ENCODE data around the gene SNX21.

Gene SNX21

DNA sequence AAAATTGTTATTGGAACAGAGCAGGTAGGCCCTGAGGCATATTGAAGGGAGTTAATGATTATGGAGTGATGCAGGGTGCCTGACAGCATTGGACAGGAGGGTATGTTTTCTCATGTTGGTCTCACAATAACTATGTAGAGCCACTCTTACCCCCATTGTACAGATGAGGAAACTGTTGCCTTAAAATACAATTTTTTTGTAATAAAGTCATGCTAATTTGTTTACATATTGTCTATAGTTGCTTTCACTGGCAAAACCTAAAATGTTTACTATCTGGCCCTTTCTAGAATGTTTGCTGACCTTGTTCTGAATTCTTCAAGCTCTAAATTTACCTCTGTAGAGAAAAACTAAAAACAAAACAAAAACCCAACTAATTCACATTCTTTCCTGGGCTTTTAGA lies 17.9 kb downstream of the SNX21 start:
- no peaks in the 10 kb centered on the region for H3K9me3 Mint-ChIP-seq
- no peaks in the 10 kb centered on the region for H3K27me3 Mint-ChIP-seq
- H3K27ac Mint-ChIP-seq, result no peak overlapping the region
- H3K4me3 Mint-ChIP-seq, result no peak overlapping the region
- DNase-seq (no peak), ATAC-seq (no peak)
- peaks cover 3% of the 10 kb centered on the region for H3K36me3 Mint-ChIP-seq (ENCODE audit: low read depth)
- peaks cover 20% of the 10 kb centered on the region for H3K4me1 Mint-ChIP-seq

DNA sequence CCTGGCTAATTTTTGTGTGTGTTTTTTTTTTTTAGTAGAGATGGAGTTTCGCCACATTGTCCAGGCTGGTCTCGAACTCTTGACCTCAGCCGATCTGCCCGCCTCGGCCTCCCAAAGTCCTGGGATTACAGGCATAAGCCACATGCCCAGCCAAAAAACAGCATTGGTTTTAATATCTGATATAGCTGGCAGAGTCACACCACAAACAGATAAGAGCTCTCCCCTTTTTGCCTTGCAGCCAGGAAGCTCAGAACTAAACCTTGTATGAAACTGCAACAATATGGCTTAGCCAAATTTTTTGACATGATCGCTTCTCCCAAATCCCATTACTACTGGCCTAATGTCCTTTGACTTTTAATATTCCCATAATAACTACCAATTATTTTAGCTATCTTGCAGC lies 18.7 kb downstream of the SNX21 start:
- no peaks in the 10 kb centered on the region for H3K27me3 Mint-ChIP-seq
- H3K27ac Mint-ChIP-seq, result no peak overlapping the region
- peaks cover 23% of the 10 kb centered on the region for H3K4me1 Mint-ChIP-seq
- DNase-seq (no peak), ATAC-seq (no peak)
- H3K4me3 Mint-ChIP-seq, result no peak overlapping the region
- peaks cover 3% of the 10 kb centered on the region for H3K36me3 Mint-ChIP-seq (ENCODE audit: low read depth)
- no peaks in the 10 kb centered on the region for H3K9me3 Mint-ChIP-seq

DNA sequence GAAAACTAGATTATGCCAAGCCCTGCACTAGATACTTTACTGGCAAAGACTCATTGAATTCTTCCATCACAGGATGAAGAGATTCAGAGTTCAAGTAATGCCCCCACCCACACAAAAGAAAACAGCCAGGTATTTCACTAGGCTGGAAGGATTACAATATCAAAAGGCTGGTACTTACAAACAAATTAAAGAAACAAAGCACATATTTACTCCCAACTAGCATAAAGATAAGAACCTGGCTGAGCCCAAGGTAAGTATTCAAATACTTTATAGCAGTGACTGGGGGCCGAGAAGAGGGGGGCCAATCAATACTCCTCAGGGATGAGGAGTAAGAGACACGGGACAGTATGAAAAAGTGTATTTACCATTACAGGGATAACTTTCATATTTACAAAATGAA lies 19.9 kb downstream of the SNX21 start:
- no peaks in the 10 kb centered on the region for H3K9me3 Mint-ChIP-seq
- no peaks in the 10 kb centered on the region for H3K27me3 Mint-ChIP-seq
- no peak for ATAC-seq
- DNase-seq, result no peak
- H3K4me3 Mint-ChIP-seq, result no peak overlapping the region
- H3K36me3 Mint-ChIP-seq (ENCODE audit: low read depth), result peaks cover 3% of the 10 kb centered on the region
- H3K27ac Mint-ChIP-seq, result no peak overlapping the region
- peaks cover 34% of the 10 kb centered on the region for H3K4me1 Mint-ChIP-seq

DNA sequence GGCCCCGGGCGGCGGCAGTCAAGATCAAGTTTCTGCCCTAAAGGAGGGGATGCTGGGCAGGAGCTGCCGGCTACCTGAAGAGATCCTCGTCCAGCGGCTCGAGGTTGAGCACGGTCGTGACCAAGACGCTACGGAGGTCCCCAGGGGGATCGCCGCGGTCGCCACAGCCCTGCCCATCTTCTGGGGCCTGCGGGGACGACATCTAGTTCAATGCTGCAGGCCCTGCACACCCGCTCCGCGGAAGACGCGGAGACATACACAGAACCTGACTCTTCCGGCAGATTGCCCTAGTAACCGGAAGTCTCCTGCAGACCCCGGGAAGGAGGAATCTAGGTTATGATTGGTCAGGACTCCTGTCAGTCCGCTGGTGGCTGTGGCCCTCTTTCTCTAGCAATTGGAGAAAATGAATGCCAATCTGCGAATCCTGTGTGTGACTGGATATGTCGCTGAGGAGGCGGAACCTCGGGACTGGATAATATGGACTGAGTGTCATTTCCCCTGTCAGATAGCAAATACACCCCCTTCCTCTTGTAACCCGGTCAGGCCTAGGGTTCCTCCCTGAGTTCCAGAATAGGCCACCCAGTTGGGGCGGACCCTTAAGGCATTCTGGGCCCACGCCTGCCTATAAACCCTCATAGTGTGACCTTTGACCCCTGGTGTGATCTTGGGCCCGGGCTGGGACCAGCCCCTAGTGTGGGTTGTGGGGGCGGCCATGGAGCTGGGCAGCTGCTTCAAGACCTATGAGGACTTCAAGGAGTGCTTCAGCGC lies 23.7 kb downstream of the SNX21 start, which contains the start of the genes ACOT8 and ZSWIM3:
Gene ACOT8 (minus strand): TSS at position 279 of the 768 bp plus-strand sequence. CDS start 77 bp downstream, at position 202.
Gene ZSWIM3 (plus strand): TSS at position 501 of the 768 bp plus-strand sequence. CDS start 212 bp downstream, at position 713.
- Mint-ChIP-seq H3K4me3 (peak within 1 kb of the TSS; percentile 95), H3K27ac (peak within 1 kb of the TSS; percentile 96), H3K4me1 (peaks cover 38% of the 10 kb centered on the region), H3K9me3 (no peaks in the 10 kb centered on the region), H3K36me3 (ENCODE audit: low read depth) (peaks cover 2% of the 10 kb centered on the region), H3K27me3 (no peaks in the 10 kb centered on the region)
- peak; percentile 99 for ATAC-seq
- DNase-seq, result peak; percentile 90

DNA sequence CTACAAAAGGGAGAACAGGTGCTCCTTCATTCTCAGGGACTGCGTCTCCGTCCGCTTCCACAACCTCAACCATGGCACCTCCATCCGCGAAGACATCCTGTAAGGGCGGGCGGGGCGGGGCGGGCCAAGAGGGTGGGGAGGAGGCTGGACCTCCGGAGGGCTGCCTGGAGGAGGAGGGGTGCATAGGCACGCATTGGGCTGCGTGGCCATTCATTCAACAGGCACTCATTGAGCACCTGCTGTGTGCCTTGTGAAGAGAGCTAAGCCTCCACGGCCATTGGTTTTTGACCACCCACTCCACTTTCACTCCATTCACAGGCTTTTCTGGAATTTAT lies 24.2 kb downstream of the SNX21 start:
- Mint-ChIP-seq H3K4me3 (peak overlapping the region; percentile 95), H3K4me1 (peaks cover 38% of the 10 kb centered on the region), H3K9me3 (no peaks in the 10 kb centered on the region), H3K36me3 (ENCODE audit: low read depth) (no peaks in the 10 kb centered on the region), H3K27ac (peak overlapping the region; percentile 96), H3K27me3 (no peaks in the 10 kb centered on the region)
- DNase-seq, result peak; percentile 51
- peak; percentile 59 for ATAC-seq

DNA sequence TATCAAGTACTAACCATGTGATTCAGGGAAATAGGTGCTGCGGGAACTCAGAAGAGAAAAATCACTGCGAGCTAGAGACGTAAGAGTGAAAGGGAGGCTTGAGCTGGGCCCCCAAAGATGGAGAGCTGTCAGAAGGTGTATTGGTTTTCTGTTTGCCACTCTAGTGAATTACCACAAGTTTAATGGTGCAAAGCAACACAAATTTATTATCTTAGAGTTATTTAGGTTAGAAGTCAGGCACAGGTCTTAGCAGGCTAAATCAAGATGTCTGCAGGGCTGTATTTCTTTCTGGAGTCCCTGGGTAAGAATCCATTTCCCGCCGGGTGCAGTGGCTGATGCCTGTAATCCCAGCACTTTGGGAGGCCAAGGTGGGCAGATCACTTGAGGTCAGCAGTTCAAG lies 26.3 kb downstream of the SNX21 start:
- Mint-ChIP-seq H3K4me3 (no peak overlapping the region), H3K4me1 (peaks cover 33% of the 10 kb centered on the region)

GRCh38 chr20:45860560-45861220 lies 27.1 kb downstream of the SNX21 start:
- DNase-seq, result no peak
- no peak overlapping the region for H3K4me3 Mint-ChIP-seq

More for the DNA sequence above, 26.3 kb downstream of the SNX21 start:
- ATAC-seq (no peak), DNase-seq (no peak)
- no peaks in the 10 kb centered on the region for H3K9me3 Mint-ChIP-seq
- no peaks in the 10 kb centered on the region for H3K36me3 Mint-ChIP-seq (ENCODE audit: low read depth)
- H3K27ac Mint-ChIP-seq, result no peak overlapping the region
- H3K27me3 Mint-ChIP-seq, result no peaks in the 10 kb centered on the region

DNA sequence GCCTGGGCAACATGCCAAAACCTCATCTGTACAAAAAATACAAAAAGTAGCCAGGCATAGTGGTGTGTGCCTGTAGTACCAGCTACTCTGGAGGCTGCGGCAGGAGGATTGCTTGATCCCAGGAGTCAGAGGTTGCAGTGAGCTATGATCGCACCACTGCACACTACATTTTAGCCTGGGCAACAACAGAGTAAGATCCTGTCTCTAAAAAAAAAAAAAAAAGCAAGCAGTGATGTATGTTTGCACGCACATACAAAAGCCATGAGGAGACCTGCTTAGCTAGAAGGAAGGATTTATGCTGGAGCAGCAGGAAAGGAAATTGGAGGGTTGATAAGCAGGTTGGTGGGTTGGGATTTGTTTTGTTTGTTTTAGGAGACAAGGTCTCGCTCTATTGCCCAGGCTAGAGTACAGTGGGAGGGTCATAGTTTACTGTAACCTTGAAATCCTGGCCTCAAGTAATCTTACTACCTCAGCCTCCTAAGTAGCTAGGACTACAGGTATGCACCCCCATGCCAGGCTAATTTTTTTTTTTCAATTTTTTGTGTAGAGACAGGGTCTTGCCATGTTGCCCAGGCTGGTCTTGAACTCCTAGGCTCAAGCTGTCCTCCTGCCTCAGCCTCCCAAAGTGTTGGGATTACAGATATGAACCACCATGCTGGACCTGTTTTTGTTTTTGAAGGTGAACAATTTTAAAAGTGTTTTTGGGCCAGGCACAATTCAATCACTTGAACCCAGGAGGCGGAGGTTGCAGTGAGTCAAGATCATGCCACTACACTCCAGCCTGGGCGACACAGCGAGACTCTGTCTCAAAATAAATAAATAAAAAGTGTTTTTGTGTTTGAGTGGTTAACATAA lies 27.8 kb downstream of the SNX21 start:
- ATAC-seq, result no peak
- Mint-ChIP-seq H3K27ac (no peak overlapping the region), H3K4me1 (peaks cover 18% of the 10 kb centered on the region), H3K4me3 (no peak overlapping the region), H3K27me3 (no peaks in the 10 kb centered on the region), H3K36me3 (ENCODE audit: low read depth) (no peaks in the 10 kb centered on the region), H3K9me3 (no peaks in the 10 kb centered on the region)
- no peak for DNase-seq

More at GRCh38 chr20:45860560-45861220, 27.1 kb downstream of the SNX21 start:
- no peak for ATAC-seq
- H3K9me3 Mint-ChIP-seq, result no peaks in the 10 kb centered on the region
- H3K27me3 Mint-ChIP-seq, result no peaks in the 10 kb centered on the region
- no peaks in the 10 kb centered on the region for H3K36me3 Mint-ChIP-seq (ENCODE audit: low read depth)
- H3K4me1 Mint-ChIP-seq, result peaks cover 26% of the 10 kb centered on the region
- H3K27ac Mint-ChIP-seq, result no peak overlapping the region

DNA sequence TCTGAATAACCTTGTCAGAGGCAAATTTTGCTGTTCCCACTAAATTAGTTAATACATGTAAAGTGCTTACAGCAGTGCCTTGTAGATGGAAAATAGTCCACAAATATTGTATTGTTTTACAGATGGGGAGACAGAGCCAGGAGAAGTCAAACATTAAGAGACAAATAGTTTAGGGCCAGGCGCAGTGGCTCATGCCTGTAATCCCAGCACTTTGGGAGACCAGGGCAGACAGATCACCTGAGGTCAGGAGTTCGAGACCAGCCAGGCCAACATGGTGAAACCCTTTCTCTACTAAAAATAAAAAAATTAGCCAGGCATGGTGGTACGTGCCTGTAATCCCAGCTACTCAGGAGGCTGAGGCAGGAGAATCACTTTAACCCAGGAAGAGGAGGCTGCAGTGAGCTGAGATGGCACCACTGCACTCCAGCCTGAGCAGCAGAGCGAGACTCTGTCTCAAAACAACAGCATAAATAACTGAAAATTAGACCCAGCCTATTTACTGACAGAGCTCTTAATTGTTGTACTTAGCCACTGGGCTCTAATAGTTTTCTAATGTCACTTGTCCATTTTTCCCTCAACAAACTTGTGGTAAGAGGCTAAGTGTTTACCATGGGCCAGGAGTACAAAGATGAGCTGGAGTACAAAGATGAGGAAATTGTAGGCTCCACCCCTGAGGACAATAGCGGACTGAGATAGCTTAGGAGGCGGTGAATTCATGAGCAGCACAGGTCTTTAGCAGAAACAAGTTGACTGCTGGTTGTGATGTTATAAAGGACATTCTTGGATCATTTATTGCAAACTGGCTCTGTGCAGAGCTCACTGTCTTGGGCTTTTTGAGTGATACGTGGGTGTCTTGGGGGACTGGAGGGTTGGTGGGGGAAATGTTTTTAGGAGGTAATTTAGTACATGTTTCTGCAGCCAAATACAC lies 30.2 kb downstream of the SNX21 start:
- peaks cover 2% of the 10 kb centered on the region for H3K4me1 Mint-ChIP-seq
- H3K9me3 Mint-ChIP-seq, result no peaks in the 10 kb centered on the region
- ATAC-seq (no peak), DNase-seq (no peak)
- no peaks in the 10 kb centered on the region for H3K36me3 Mint-ChIP-seq (ENCODE audit: low read depth)
- no peak overlapping the region for H3K4me3 Mint-ChIP-seq
- no peak overlapping the region for H3K27ac Mint-ChIP-seq
- H3K27me3 Mint-ChIP-seq, result no peaks in the 10 kb centered on the region

DNA sequence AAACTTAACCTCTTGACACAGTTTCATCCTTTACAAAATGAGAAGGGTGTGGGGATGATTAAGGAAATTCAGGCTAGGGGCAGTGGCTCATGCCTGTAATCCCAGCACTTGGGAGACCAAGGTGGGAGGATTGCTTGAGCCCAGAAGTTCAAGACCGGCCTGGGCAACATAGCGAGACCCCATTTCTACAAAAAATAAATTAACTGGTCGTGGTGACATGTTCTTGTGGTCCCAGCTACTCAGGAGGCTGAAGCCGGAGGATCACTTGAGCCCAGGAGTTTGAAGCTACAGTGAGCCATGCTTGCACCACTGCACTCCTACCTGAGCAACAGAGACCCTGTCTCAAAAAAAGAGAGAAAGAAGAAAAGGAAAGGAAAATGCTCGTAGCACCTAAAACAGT lies 32.9 kb downstream of the SNX21 start:
- Mint-ChIP-seq H3K4me1 (no peaks in the 10 kb centered on the region), H3K27me3 (no peaks in the 10 kb centered on the region), H3K4me3 (no peak overlapping the region), H3K27ac (no peak overlapping the region), H3K36me3 (ENCODE audit: low read depth) (no peaks in the 10 kb centered on the region), H3K9me3 (no peaks in the 10 kb centered on the region)
- DNase-seq (no peak), ATAC-seq (no peak)

GRCh38 chr20:45867136-45867818 lies 33.7 kb downstream of the SNX21 start:
- Mint-ChIP-seq H3K36me3 (ENCODE audit: low read depth) (no peaks in the 10 kb centered on the region), H3K4me3 (no peak overlapping the region), H3K27ac (no peak overlapping the region), H3K27me3 (no peaks in the 10 kb centered on the region), H3K4me1 (no peaks in the 10 kb centered on the region), H3K9me3 (no peaks in the 10 kb centered on the region)
- ATAC-seq, result no peak
- no peak for DNase-seq

GRCh38 chr20:45867819-45868176 lies 34.2 kb downstream of the SNX21 start:
- Mint-ChIP-seq H3K9me3 (no peaks in the 10 kb centered on the region), H3K27ac (no peak overlapping the region), H3K27me3 (no peaks in the 10 kb centered on the region), H3K4me3 (no peak overlapping the region), H3K4me1 (no peaks in the 10 kb centered on the region), H3K36me3 (ENCODE audit: low read depth) (no peaks in the 10 kb centered on the region)
- no peak for DNase-seq
- ATAC-seq, result no peak

GRCh38 chr20:45872626-45873025 lies 39.0 kb downstream of the SNX21 start:
- Mint-ChIP-seq H3K36me3 (ENCODE audit: low read depth) (no peaks in the 10 kb centered on the region), H3K4me3 (no peak overlapping the region), H3K9me3 (no peaks in the 10 kb centered on the region), H3K4me1 (no peaks in the 10 kb centered on the region), H3K27ac (no peak overlapping the region), H3K27me3 (no peaks in the 10 kb centered on the region)
- DNase-seq, result no peak
- no peak for ATAC-seq
